Measurements from ENCODE around the gene RXFP4. TPM values are rescaled to one million over a fixed set of nuclear protein-coding genes. Genes with fewer than 3 reads are reported as not detected.

Gene RXFP4
- polyA plus RNA-seq, 2 of the 4 experiments (the other 2 are of a cell fraction), result 0.06 to 0.12 TPM

DNA sequence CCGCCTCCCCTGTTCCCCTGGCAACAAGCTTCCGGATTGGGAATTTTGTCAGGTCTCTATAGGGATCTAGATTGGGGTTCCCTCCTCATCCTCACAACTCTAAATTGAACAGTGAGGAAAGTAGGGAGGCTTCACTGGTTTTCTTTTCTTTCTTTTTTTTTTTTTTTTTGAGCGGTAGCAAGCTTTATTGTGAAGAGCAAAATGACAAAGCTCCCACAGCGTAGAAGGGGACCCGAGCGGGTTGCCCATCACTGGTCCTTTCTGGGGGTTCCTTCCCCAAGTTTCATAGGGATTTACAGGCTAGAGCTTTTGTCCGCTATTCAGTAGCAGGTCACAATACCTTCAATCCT is 26.6 kb downstream of the RXFP4 start (continued):
- no peak for TF ChIP-seq ZC3H11A (IDR thresholded peaks at IDR 0.05)
- no peak for TF ChIP-seq EP300 (IDR thresholded peaks at IDR 0.05)

DNA sequence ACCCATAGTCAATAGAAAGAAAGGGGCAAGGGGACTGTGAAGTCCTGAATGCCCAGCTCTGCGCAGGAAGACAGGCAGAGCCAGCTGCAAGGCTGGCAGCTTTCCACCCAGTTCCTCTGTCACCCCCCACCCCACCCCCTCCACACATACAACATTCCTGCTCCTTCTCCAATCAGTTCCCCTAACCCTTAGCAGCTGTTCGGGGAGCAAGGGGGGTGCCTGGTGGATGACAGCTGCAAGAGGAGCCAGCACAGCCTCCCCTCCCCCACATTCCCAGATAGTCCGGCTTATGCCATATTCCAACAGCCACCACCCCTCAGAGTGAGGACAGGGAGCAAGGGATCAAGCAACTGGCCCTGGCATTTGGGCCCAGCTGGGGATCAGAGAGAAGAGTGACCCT is 27.2 kb downstream of the RXFP4 start:
- no peak overlapping the region for H3K4me2 ChIP-seq
- H3K4me1 ChIP-seq, result peaks cover 59% of the 10 kb centered on the region
- WGBS (ENCODE audit: missing lambda C conversion rate), result 91% methylated on average over 2 of the region's 3 CpGs
- no peaks in the 10 kb centered on the region for H3K9me3 ChIP-seq
- ATAC-seq, result no peak
- no peak for FAIRE-seq
- TF ChIP-seq EHMT2 (IDR thresholded peaks at IDR 0.05; ENCODE audit: low read depth), result no peak
- TF ChIP-seq HOXB5 (CRISPR knock-in tag; IDR thresholded peaks at IDR 0.05), result no peak
- TF ChIP-seq CHD2 (IDR thresholded peaks at IDR 0.05; ENCODE audit: low read length, partially characterized antibody), result no peak
- ChIA-PET CTCF (interaction anchor here (1.2 to 6.4 kb wide), 4 partner anchors 14 to 31 kb away, joined by 3 to 40 read pairs (median 4); no protein-coding TSS in a partner anchor), POLR2A (interaction anchor here (1.1 kb wide), 1 partner anchor 13 kb away, joined by 3 read pairs; no protein-coding TSS in a partner anchor)
- H3K27ac ChIP-seq, result peak overlapping the region in 1 of 2 experiments; percentile 48; a peak in 1 of 6 replicates
- DNase-seq (ENCODE audit: low read depth in 1 of 2, low spot score in 1 of 2), result no peak
- no peak overlapping the region for H3K4me3 ChIP-seq

DNA sequence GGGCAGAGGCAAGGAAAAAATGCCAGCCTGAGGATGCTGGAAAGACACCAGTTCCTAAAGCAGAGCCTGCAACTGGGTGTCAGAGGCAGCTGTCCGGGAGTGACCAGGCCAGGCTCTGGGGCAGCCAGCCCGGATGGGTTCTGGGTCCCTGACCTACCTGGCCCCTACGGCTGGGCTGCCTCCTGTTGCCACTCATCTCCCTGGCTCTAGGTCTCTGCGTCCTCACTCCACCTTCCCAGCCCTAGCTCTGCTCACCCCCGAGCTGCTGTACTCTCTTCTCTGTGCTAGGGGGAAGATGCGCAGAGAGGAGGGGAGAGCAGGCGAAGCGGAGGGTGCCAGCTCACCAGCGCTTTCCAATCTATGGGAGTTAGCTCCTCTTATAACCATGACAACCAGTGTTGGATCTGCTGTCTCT is 27.9 kb downstream of the RXFP4 start:
- CTCF ChIA-PET, result interaction anchor here (0.8 to 6.4 kb wide), 6 partner anchors 9 to 121 kb away, joined by 3 to 40 read pairs (median 4); partner anchors contain the start of gene ARHGEF2
- POLR2A ChIA-PET, result no interaction called here
- peak overlapping the region in 1 of 2 experiments; percentile 55; a peak in 2 of 6 replicates for H3K27ac ChIP-seq
- no peak for TF ChIP-seq CEBPB (IDR thresholded peaks at IDR 0.05)
- TF ChIP-seq, protein P1, sequence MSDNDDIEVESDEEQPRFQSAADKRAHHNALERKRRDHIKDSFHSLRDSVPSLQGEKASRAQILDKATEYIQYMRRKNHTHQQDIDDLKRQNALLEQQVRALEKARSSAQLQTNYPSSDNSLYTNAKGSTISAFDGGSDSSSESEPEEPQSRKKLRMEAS (IDR thresholded peaks at IDR 0.05), result no peak
- TF ChIP-seq KDM1A (IDR thresholded peaks at IDR 0.05; ENCODE audit: low read depth), result no peak
- TF ChIP-seq, protein P2, sequence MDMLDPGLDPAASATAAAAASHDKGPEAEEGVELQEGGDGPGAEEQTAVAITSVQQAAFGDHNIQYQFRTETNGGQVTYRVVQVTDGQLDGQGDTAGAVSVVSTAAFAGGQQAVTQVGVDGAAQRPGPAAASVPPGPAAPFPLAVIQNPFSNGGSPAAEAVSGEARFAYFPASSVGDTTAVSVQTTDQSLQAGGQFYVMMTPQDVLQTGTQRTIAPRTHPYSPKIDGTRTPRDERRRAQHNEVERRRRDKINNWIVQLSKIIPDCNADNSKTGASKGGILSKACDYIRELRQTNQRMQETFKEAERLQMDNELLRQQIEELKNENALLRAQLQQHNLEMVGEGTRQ (IDR thresholded peaks at IDR 0.05), result no peak
- no peak for TF ChIP-seq POLR2A (IDR thresholded peaks at IDR 0.05; ENCODE audit: low read length)
- no peak for TF ChIP-seq RCOR1 (IDR thresholded peaks at IDR 0.05; ENCODE audit: low read depth, low read length)
- TF ChIP-seq EHF (CRISPR knock-in tag; IDR thresholded peaks at IDR 0.05), result no peak
- no peak for TF ChIP-seq CHD4 (IDR thresholded peaks at IDR 0.05; ENCODE audit: borderline replicate concordance)
- TF ChIP-seq ZC3H11A (IDR thresholded peaks at IDR 0.05), result no peak
- no peak for TF ChIP-seq FOSL2 (IDR thresholded peaks at IDR 0.05)
- TF ChIP-seq FOSL2 (CRISPR knock-in tag; IDR thresholded peaks at IDR 0.05), result no peak
- DNase-seq (ENCODE audit: low read depth in 1 of 2, low spot score in 1 of 2) (no peak), ATAC-seq (peak; percentile 9 to 11; a peak in 3 of 6 replicates), FAIRE-seq (no peak)
- H3K9me3 ChIP-seq, result no peaks in the 10 kb centered on the region
- H3K4me1 ChIP-seq, result peaks cover 64% of the 10 kb centered on the region
- H3K4me2 ChIP-seq, result no peak overlapping the region; the same call in 2 of the 3 replicates
- WGBS (ENCODE audit: missing lambda C conversion rate), result 90% methylated on average over 9 of the region's 9 CpGs
- H3K4me3 ChIP-seq, result no peak overlapping the region

DNA sequence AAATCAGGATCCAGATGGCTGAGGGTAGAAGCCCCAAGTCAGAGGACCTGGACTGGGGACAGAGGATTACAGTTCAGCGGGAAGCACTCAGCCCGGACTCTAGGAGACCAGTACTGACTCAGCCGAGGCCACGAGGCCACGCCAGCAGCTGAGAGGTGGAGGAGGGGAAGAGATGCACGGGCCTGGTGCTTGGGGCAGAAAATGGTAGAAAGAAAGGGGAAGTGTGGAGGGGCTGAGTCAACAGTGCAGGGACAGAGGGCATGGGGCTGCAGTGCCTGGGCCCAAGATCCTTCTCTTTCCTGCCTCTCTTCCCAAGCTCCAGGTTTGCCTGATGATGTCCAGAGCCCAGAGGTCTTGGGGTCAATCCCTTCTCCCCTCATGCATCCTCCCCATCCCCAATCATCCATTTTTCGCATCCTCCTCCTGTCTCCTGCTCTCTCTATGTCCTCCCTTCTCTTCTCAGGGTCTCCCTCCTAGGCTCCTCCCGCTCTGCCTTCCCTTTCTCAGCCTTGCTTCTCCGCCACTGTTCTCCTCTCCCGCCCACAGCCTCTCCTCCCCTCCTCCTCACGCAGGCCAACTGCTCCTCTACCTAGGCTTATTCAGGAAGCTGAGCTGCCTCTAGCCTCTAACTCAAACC is 29.2 kb downstream of the RXFP4 start:
- TF ChIP-seq, protein P3, sequence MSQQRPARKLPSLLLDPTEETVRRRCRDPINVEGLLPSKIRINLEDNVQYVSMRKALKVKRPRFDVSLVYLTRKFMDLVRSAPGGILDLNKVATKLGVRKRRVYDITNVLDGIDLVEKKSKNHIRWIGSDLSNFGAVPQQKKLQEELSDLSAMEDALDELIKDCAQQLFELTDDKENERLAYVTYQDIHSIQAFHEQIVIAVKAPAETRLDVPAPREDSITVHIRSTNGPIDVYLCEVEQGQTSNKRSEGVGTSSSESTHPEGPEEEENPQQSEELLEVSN (IDR thresholded peaks at IDR 0.05; ENCODE audit: borderline replicate concordance, low read depth), result no peak
- TF ChIP-seq NPAS2 (CRISPR knock-in tag; IDR thresholded peaks at IDR 0.05; ENCODE audit: borderline replicate concordance) (no peak), KDM1A (IDR thresholded peaks at IDR 0.05; ENCODE audit: low read depth) (no peak), JUNB (IDR thresholded peaks at IDR 0.05) (no peak), SMC3 (IDR thresholded peaks at IDR 0.05) (no peak), MAFK (IDR thresholded peaks at IDR 0.05; ENCODE audit: partially characterized antibody) (no peak), ZNF302 (CRISPR knock-in tag; IDR thresholded peaks at IDR 0.05) (no peak), GATA3 (IDR thresholded peaks at IDR 0.05; ENCODE audit: borderline replicate concordance) (no peak), PHF8 (IDR thresholded peaks at IDR 0.05; ENCODE audit: borderline replicate concordance, low read depth) (no peak), CEBPB (IDR thresholded peaks at IDR 0.05) (no peak)
- TF ChIP-seq, protein P4, sequence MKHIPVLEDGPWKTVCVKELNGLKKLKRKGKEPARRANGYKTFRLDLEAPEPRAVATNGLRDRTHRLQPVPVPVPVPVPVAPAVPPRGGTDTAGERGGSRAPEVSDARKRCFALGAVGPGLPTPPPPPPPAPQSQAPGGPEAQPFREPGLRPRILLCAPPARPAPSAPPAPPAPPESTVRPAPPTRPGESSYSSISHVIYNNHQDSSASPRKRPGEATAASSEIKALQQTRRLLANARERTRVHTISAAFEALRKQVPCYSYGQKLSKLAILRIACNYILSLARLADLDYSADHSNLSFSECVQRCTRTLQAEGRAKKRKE (CRISPR knock-in tag; IDR thresholded peaks at IDR 0.05; ENCODE audit: low read depth), result no peak
- TF ChIP-seq, protein P2 (IDR thresholded peaks at IDR 0.05), result no peak
- Histone ChIP-seq H3K27ac (peak overlapping the region; percentile 44 to 55; a peak in 4 of 6 replicates), H3K9me3 (no peaks in the 10 kb centered on the region), H3K4me2 (peak overlapping the region; percentile 55), H3K4me3 (no peak overlapping the region), H3K4me1 (peaks cover 76% of the 10 kb centered on the region)
- CTCF ChIA-PET, result interaction anchor here (0.6 to 6.4 kb wide), 5 partner anchors 8 to 119 kb away, joined by 3 to 40 read pairs (median 4); no protein-coding TSS in a partner anchor
- POLR2A ChIA-PET, result interaction anchor here (0.6 kb wide), 2 partner anchors 13 to 33 kb away, joined by 3 to 5 read pairs; no protein-coding TSS in a partner anchor
- DNase-seq (ENCODE audit: low read depth in 1 of 2, low spot score in 1 of 2) (no peak), ATAC-seq (peak; percentile 48 to 67; a peak in 5 of 6 replicates), FAIRE-seq (no peak)
- 51% methylated on average over 11 of the region's 11 CpGs for WGBS (ENCODE audit: missing lambda C conversion rate)
